GM21825 (cell line): ENCODE measurements around the gene AP3S2.
"Not testable (repeated sequence)": the region's sequence is repeated elsewhere in the genome, so short reads cannot be mapped to it uniquely, and the experiment has no call there.

Source experiments
- ATAC-seq: cut with Tn5 transposase; IDR thresholded peaks from one replicate; pipeline ENCODE4 v1.9.1; 2021; ENCODE audit warnings: mild to moderate bottlenecking, moderate library complexity; ENCODE audit not compliant: unreplicated experiment

AP3S2 gene

GRCh38 chr15:89893696-89894447 is at the start of gene AP3S2:
TSS of gene AP3S2 (minus strand) at chr15:89893994. CDS start at chr15:89893949, 45 bp downstream.
- ATAC-seq, result peak; percentile 87

DNA sequence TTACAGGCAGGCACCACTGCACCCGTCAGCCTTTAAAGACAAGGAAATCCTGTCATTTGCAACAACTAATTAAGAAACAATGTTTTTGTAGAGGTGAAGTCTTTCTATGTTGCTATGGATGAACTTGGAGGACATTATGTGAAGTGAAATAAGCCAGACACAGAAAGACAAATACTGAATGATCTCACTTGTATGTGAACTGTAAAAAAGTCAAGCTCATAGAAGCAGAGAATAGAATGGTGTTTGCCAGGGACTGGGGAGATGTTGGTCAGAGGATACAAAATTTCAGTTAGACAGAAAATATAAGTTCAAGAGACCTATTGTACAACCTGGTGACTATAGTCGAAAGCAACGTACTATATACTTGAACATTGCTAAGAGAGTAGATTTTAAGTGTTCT is 46.1 kb upstream of the AP3S2 start:
- ATAC-seq, result no peak

DNA sequence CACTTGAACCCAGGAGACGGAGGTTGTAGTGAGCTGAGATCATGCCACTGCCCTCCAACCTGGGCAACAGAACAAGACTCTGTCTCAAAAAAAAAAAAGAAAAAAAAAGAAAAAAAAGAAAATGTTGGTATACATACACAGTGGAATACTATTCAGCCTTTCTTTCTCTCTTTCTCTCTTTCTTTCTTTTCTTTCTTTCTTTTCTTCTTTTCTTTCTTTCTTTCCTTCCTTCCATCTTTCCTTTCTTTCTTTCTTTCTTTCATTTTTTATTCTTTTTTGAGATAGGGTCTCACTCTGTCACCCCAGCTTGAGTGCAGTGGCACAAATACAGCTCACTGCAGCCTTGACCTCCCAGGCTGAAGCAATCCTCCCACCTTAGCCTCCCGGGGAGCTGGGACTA is 45.6 kb upstream of the AP3S2 start:
- ATAC-seq, result not testable (repeated sequence)

GRCh38 chr15:89937365-89938350 is 43.9 kb upstream of the AP3S2 start:
- ATAC-seq, result no peak

GRCh38 chr15:89936786-89937265 is 43.0 kb upstream of the AP3S2 start:
- no peak for ATAC-seq

GRCh38 chr15:89936051-89936785 is 42.4 kb upstream of the AP3S2 start:
- no peak for ATAC-seq

DNA sequence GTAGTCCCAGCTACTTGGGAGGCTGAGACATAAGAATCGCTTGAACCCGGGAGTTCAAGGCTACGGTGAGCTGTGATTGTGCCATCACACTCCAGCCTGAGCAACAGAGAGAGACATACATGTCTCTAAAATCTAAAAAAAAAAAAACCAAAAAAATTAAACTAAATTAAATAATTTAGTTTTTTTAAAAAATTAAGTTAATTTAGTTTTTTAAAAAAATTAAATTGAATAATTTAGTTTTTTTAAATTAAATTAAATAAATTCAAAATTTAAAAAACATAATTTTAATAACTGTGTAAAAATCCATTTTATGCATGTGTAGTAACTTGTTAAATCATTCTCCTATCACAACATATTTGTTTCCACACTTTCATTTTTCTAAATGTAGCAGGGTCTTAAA is 39.1 kb upstream of the AP3S2 start:
- no peak for ATAC-seq

DNA sequence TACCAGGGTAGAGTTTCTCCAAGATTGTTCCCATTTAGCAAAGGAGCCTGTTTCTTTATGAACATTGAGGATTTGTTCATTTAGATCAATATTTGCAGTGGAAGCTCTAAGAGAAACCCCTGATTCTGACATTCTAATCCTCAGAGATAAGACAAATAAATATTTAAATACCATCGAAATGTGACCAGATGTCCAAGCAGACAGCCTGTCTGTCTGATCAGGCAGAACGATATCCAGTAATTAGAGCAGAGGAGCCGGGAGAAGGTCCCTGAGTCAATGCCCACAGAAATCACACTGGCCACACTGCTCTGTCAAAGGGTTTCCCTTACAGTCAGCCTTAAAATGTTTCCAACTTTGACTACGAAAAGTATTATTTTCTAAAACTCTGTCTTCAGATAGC is 34.6 kb upstream of the AP3S2 start:
- no peak for ATAC-seq

GRCh38 chr15:89926158-89926557 is 32.4 kb upstream of the AP3S2 start:
- ATAC-seq, result no peak

GRCh38 chr15:89917442-89918101 is 23.8 kb upstream of the AP3S2 start:
- no peak for ATAC-seq

DNA sequence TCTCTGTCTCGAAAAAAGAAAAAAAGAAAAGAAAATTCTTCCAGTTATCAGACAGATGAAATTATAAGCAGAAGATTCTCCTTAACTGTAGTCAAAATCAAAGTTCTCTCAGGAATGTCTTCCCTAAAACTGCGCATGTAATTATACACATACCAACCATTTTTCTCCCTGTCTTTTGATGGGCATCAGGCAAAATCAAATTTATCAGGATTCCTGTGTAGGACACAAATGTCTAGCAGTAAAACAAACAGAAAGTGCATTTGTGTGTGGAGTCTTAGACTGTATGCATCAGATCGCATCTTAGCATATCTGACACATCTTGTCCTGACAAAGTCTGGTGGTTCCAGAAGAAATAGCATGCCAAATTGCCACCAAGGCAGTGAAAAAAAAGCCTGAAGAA is 22.9 kb upstream of the AP3S2 start:
- no peak for ATAC-seq

DNA sequence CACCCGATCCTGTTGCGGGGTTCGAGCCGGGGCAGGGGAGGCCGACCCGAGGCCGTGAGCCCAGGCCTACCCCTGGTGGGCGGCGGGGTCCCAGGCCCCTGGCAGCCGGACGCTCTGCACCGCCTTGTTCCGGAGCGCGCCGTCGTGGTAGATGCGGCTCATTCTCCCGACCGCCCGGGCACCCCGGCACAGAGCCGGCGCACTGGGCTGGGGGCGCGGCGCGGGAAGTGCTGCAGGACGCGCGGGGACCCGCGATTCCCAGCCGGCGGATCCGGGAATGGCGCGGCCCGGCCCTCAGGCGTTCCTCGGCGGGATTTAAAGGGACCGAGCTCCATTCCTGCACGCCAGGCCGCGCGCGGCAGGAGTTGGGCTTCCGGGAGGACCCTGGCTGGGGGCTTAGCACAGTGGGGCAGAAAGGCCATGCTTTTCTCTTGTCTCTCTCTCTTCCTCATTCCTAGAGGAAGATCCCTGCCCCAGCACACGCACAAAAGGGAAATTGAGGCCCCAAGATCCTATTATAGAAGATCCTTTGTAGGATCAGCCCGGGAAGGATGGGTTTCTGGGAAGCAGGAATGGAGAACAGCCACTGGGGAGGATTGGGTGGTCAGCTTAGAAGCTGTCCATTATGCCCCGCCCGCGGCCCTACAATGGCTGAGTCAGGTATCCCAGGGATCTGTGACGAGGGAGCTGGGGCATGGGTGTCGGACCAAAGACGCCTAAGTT is 19.0 kb upstream of the AP3S2 start, which contains the start of gene ARPIN:
ARPIN (minus strand) TSS at position 279 of the 723 bp plus-strand sequence; CDS start at position 162, 117 bp downstream.
- ATAC-seq, result no peak

GRCh38 chr15:89912145-89912673 is 18.4 kb upstream of the AP3S2 start:
- ATAC-seq, result no peak

GRCh38 chr15:89910891-89911626 is 17.3 kb upstream of the AP3S2 start:
- ATAC-seq, result no peak

GRCh38 chr15:89909611-89910010 is 15.8 kb upstream of the AP3S2 start:
- no peak for ATAC-seq

GRCh38 chr15:89908226-89908625 is 14.4 kb upstream of the AP3S2 start:
- ATAC-seq, result no peak

DNA sequence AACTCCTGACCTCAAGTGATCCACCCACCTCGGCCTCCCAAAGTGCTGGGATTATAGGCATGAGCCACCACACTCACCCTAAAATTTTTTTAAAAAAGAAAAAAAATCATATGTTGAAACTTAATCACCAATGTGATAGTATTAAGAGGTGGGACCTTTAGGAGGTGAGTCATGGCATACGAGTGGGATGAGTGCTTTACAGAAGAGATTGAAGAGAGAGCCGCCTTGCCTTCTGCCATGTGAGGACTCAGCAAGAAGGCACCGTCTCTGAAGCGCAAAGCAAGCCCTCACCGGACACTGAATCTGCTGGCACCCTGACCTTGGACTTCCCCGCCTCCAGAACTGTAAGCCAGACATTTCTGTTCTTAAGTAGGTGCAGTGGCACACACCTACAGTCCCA is 13.5 kb upstream of the AP3S2 start:
- ATAC-seq, result no peak

- ATAC-seq, result no peak
These were observed 12.1 kb upstream of the AP3S2 start for GRCh38 chr15:89905846-89906378.
